ENCODE data around the gene INPP5B.
A peak's percentile ranks its signal among the peaks of the same experiment; 100 is the strongest.
"Not testable (repeated sequence)": the region's sequence is repeated elsewhere in the genome, so short reads cannot be mapped to it uniquely, and the experiment has no call there.

Gene INPP5B

DNA sequence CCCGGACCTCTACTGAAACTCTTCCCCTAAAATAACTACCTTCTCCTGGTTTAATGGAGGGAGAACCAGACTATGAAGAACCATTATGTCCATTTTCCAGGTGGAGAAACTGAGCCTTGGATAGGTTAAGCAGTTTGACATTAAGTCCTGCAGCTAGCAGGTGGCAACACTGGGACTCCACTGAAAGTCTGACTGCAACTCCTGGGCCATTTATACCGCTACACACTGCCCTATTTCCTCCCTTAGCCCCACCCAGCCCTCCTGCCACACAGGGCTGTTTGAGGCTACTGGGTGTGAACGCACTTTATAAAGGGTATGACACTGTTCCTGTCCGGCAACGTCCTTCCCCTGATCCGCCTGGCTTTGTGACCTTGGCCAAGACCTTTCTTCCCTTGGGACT is 511 bp upstream of the INPP5B start:
- DNase-seq: no peak

- DNase-seq: peak; percentile 18 to 59
Observed at GRCh38 chr1:37945743-37946702, 830 bp downstream of the INPP5B start.

- DNase-seq: no peak
Observed at GRCh38 chr1:37945251-37945650, 1.6 kb downstream of the INPP5B start.

DNA sequence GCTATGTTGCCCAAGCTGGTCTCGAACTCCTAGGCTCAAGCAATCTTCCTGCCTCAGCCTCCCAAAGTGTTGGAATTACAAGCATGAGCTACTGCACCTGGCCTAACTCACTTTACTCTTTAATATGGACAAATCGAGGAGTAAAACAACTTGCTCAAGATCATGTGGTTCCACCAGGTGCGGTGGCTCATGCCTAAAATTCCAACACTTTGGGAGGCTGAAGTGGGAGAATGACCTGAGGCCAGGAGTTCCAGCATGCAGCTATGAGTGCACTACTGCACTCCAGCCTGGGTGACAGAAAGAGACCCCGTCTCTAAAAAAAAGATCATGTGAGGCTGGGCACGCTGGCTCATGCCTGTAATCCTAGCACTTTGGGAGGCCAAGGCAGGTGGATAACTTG is 2.0 kb downstream of the INPP5B start:
- DNase-seq: no peak

GRCh38 chr1:37944086-37944763 is 2.6 kb downstream of the INPP5B start:
- DNase-seq: no peak

- no peak for DNase-seq
Observed at GRCh38 chr1:37940299-37940947, 6.4 kb downstream of the INPP5B start.

DNA sequence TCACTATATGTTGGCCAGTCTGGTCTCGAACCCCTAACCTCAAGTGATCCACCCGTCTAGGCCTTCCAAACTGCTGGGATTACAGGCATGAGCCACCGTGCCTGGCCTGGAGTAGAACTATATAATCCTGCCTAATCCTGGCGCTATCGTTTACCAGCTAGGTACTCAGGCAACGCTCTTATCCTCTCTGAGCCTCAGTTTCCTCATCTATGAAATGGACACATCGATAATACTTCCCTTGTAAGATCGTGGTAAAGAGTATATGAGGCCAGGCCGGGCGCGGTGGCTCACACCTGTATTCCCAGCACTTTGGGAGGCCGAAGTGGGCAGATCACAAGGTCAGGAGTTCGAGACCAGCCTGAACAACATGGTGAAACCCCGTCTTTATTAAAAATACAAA is 10.1 kb downstream of the INPP5B start:
- not testable (repeated sequence) for DNase-seq

DNA sequence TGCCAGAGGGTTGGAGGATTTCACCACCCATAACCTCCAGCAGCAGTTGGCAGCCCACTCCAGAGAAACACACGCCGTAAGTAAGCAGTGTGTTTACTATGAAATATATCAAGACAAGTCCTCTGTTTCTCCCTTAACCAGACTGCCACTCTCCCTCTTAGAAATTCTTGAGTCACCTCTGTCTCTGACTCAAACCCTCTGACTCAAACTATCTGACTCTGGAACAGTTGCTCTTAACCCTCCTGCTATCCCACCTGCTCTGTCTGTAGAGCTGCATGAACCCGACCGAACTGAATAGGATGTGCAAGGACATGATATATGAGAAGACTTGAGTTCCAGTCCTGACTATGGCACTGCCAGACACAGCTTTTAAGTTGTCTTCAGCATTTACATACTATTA is 14.1 kb downstream of the INPP5B start:
- peak in 1 of 2 experiments; percentile 45 for DNase-seq

DNA sequence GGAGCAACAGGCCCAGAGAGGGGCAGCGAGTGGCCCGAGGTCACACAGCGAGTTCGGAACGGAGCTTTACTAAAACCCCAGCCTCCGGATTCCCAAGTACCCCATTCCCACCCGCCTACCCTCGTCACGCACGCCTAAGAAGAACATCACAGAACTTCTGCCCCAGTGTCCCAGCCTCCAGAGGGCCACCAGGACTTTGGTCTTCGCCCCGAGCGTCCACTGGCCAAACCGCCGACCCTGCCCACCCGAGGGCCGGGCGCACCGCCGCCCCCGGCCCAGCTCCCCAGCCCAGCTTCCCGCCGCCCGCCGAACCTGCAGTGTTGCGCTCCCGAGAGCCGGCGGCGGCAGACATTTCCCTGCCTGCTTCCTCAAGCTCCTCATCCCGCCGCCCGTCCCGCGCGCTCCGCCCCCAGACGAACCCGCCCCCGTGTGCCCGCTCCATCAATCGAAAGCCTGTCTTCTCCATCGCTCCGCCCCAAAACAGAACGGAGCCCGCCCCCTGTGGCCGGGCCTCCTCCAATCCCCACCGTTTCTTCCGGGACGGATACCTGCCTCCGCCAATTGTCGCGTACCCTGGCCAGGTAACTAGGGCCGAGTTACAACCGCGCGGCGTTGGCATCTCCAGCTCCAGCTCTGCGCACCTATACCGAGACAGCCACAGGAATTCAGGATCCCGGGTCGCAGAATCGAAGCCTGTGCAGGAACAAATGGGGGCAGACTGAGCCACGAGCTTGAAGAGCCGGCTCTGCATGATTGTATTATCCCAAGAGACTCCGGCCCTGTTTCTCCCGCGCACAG is 15.3 kb downstream of the INPP5B start:
- peak; percentile 99 to 100 for DNase-seq

DNA sequence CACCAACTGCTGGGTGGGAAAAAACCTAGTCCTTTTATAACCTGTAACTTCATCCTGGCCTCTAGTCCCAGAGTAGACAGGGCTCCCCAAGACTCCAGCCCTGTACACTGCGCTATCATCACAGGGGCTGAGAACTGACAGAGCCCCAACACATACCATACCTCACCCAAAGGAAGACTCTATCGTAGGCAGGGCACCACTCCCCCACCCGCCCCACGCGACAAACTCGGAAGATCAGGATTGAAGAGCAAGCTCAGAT is 15.8 kb downstream of the INPP5B start:
- DNase-seq: no peak

DNA sequence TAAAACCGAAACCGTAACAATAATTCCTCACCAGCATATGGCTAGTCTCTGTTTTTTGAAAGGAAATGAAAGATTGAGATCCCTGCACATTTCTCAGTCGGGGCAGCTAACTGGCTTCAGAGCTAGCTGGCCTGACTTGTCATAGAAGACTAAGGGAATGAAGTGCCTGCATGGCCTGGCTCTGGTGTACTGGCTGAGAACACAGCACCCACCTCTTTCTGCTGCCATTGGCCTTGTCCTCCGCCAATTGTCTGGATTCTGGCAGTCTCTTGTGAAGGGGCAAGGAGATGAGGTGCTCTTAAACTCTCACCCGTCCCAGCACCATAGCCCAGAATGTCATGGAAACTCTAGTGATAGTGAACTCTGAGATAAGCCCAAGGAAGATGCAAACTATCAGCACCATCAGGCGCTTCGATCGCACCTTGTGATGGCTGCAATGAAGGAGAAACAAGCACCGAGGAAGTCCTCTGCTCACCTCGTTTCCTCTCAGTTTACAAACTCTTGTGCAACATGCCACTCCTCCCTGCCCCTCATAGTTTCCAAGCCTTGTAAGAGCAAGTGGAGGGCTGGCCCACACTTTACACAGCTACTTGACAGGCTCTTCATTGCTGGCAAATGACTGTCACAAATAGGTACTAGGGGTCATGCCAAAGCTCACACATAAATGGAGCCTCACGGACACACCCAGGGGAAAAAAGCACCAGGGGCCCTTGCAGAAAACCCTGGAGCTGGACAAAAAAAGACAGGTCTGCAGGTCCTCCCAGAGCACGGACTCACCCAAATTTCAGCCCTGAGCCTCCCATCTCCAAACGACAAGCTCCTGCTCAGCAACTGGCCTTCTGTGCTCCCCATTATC is 16.4 kb downstream of the INPP5B start:
- peak in 1 of 2 experiments; percentile 40 for DNase-seq

GRCh38 chr1:37926038-37926924 is 20.6 kb downstream of the INPP5B start:
- DNase-seq: peak in 1 of 2 experiments; percentile 29

DNA sequence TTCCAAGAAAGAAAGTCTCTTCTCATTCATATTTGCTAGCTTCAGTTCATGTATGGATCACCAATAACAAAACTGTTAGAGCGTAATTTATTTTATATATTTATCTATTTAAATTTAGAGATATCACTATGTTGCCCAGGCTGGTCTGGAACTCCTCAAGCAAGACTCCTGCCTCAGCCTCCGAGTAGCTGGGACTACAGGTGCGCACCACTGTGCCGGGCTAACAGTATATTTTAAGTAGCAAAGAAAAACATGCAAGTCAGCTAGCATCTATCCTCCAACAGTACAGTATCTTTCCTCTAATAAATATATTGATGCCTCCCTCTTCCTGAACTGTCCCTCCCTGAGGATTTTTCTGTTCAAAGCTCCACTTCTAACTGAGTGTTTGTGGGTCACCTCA is 21.5 kb downstream of the INPP5B start:
- no peak for DNase-seq

GRCh38 chr1:37923551-37923889 is 23.3 kb downstream of the INPP5B start:
- no peak for DNase-seq

- DNase-seq: no peak
Observed at GRCh38 chr1:37922767-37923550, 23.9 kb downstream of the INPP5B start.

DNA sequence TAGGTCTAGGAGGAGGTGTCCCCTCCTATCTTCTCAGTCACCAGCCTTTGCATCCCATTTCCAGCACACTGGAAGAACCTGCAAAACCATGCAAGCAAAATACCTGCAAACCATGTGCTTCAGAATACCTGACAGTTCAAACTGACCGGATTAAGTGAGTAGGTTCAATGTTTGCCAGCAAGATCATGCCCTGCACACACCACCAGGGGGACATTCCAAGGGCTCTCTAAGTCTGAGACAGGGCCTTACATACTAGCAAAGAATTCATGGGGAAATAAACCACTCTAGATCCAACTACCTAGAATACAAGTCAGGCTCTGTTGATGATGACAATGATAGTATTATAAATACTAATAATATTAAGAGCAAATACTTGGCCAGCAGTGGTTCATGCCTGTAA is 27.6 kb downstream of the INPP5B start:
- DNase-seq: peak; percentile 69 to 79

GRCh38 chr1:37915476-37916093 is 31.3 kb downstream of the INPP5B start:
- DNase-seq: no peak

GRCh38 chr1:37914719-37915475 is 32.0 kb downstream of the INPP5B start:
- no peak for DNase-seq

DNA sequence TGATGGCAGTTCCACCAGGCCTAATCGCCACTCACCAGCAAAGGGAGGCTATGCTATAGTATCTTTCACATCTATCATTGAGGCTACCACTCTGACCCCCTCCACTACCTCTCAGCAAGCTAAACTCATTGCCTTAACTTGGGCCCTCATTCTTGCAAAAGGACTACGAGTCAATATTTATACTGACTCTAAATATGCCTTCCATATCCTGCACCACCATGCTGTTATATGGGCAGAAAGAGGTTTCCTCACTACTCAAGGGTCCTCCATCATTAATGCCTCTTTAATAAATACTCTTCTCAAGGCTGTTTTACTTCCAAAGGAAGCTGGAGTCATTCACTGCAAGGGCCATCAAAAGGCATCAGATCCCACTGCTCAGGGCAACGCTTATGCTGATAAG is 35.4 kb downstream of the INPP5B start:
- DNase-seq: not testable (repeated sequence)
